Esophagus muscularis mucosa (tissue), 4 donors: Measurements from ENCODE around the gene EHF. TPM values are rescaled to one million over a fixed set of nuclear protein-coding genes. Genes with fewer than 3 reads are reported as not detected.

Experiments
- DNase-seq: peaks from one replicate; pipeline ENCODE4 v3.0.0-alpha.2; 2017; ENCODE audit errors: extremely low spot score
- H3K27ac ChIP-seq, 4 donors: fragments of 200-600 bp; sonication (generic); replicated peaks in 1 of 4; 1 replicate in 3 of 4; 2 replicates in 1 of 4; pipeline ENCODE4 v1.5.1; 2016 to 2019; ENCODE audit warnings: mild to moderate bottlenecking in 1 of 4
- H3K27me3 ChIP-seq, 4 donors: fragments of 200-600 bp; sonication (generic); one replicate each; pipeline versions ENCODE4 v1.5.1 to v1.6.0; 2016 to 2019
- H3K36me3 ChIP-seq, 4 donors: fragments of 200-600 bp; sonication (generic); one replicate each; pipeline ENCODE4 v1.5.1; 2016 to 2019
- H3K4me1 ChIP-seq, 4 donors: fragments of 200-600 bp; sonication (generic); one replicate each; pipeline ENCODE4 v1.5.1; 2016 to 2019
- H3K4me3 ChIP-seq, 4 donors: fragments of 200-600 bp; sonication (generic); 1 replicate in 2 of 4; 2 replicates in 2 of 4; pipeline ENCODE4 v1.5.1; 2016 to 2019; ENCODE audit warnings: mild to moderate bottlenecking in 4 of 4, moderate library complexity in 1 of 4
- H3K9me3 ChIP-seq, 4 donors: fragments of 200-600 bp; sonication (generic); 1 replicate in 3 of 4; 2 replicates in 1 of 4; pipeline ENCODE4 v1.5.1; 2016 to 2019
- CTCF ChIP-seq, 3 experiments: fragments of 200-600 bp in 2 of 3; fragments of 450-650 bp in 1 of 3; sonication (generic) in 2 of 3; IDR thresholded peaks; one replicate each; pipeline ENCODE4 v1.5.1; 2017 to 2019; ENCODE audit warnings: antibody characterized with exemption in 3 of 3, mild to moderate bottlenecking in 2 of 3, moderate library complexity in 1 of 3
- EP300 ChIP-seq: sonication (generic); formaldehyde crosslinking; IDR thresholded peaks from one replicate; pipeline ENCODE4 v1.6.1; 2017; ENCODE audit warnings: antibody characterized with exemption
- POLR2A ChIP-seq: fragments of 450-650 bp; IDR thresholded peaks from one replicate; pipeline ENCODE4 v1.6.1; 2017; ENCODE audit warnings: antibody characterized with exemption, moderate library complexity, mild to moderate bottlenecking, low read depth
- POLR2AphosphoS5 ChIP-seq, 2 donors: sonication (generic); formaldehyde crosslinking; IDR thresholded peaks; one replicate each; pipeline ENCODE4 v1.6.1; 2017; ENCODE audit warnings: antibody characterized with exemption in 2 of 2
- WGBS: methylation state at CpG from one replicate; pipeline ENCODE4 v1.1.5; 2018; 5-methylcytosine and 5-hydroxymethylcytosine counted together
- intact Hi-C: fragments of 100-400 bp; cut with DNase I; formaldehyde crosslinking; loops from one replicate; pipeline ENCODE4 v1.15.1; 2023
- total RNA-seq, 4 donors: library from RNA; depleted of rRNA; stranded (reverse); fragments of >200 nt; gene quantifications; one replicate each; pipeline versions ENCODE4 v1.1.0 to v1.2.1, GENCODE V29; 2016

EHF gene
- total RNA-seq, 4 donors from 2014 or later: 0.42 to 0.52 TPM; not detected in 2

GRCh38 chr11:34633990-34634693 lies 13.2 kb downstream of the EHF start:
- TF ChIP-seq POLR2AphosphoS5 (IDR thresholded peaks at IDR 0.05) (no peak), CTCF (IDR thresholded peaks at IDR 0.05) (no peak), EP300 (no peak), POLR2A (no peak)
- intact Hi-C loops: no loop called here
- WGBS: 59% methylated on average over 5 of the region's 5 CpGs
- no peak overlapping the region for H3K27ac ChIP-seq
- no peaks in the 10 kb centered on the region for H3K4me1 ChIP-seq
- H3K9me3 ChIP-seq: no peaks in the 10 kb centered on the region
- no peak for DNase-seq
- H3K4me3 ChIP-seq: no peak overlapping the region
- H3K27me3 ChIP-seq: peaks cover 0 to 3% (median 1%) of the 10 kb centered on the region in 4 donors
- H3K36me3 ChIP-seq: no peaks in the 10 kb centered on the region

DNA sequence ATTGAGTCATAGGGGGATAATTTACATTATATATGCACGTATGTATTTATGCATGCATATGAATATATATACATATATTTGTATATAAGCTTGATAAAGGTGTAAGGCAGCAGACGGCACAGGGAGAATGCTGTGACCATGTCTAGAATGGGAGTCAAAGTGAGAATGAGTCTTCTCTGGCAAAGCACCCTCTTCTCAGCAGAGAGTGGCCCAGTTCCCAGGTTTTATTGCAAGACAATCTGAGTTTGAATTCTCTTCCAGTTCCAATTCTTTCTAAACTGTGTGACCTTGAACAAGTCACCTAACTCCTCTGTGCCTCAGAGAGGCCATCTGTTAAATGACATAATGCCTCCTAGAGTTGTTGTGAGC lies 13.8 kb downstream of the EHF start:
- WGBS: 82% methylated on average over 2 of the region's 2 CpGs
- Histone ChIP-seq H3K27me3 (peaks cover 0 to 3% (median 1%) of the 10 kb centered on the region in 4 donors), H3K9me3 (no peaks in the 10 kb centered on the region), H3K36me3 (no peaks in the 10 kb centered on the region), H3K27ac (no peak overlapping the region), H3K4me1 (no peaks in the 10 kb centered on the region), H3K4me3 (no peak overlapping the region)
- TF ChIP-seq CTCF (IDR thresholded peaks at IDR 0.05): no peak
- no peak for TF ChIP-seq EP300
- no peak for TF ChIP-seq POLR2A
- TF ChIP-seq POLR2AphosphoS5 (IDR thresholded peaks at IDR 0.05): no peak
- no peak for DNase-seq
- intact Hi-C loops: no loop called here

GRCh38 chr11:34636127-34636526 lies 15.2 kb downstream of the EHF start:
- Histone ChIP-seq H3K36me3 (no peaks in the 10 kb centered on the region), H3K4me1 (no peaks in the 10 kb centered on the region), H3K9me3 (no peaks in the 10 kb centered on the region), H3K27ac (no peak overlapping the region), H3K4me3 (no peak overlapping the region), H3K27me3 (peaks cover 0 to 3% (median 1%) of the 10 kb centered on the region in 4 donors)
- TF ChIP-seq CTCF (IDR thresholded peaks at IDR 0.05) (no peak), POLR2AphosphoS5 (IDR thresholded peaks at IDR 0.05) (no peak), EP300 (no peak), POLR2A (no peak)
- DNase-seq: no peak
- 100% methylated on average over 1 of the region's 1 CpG for WGBS
- intact Hi-C loops: no loop called here

DNA sequence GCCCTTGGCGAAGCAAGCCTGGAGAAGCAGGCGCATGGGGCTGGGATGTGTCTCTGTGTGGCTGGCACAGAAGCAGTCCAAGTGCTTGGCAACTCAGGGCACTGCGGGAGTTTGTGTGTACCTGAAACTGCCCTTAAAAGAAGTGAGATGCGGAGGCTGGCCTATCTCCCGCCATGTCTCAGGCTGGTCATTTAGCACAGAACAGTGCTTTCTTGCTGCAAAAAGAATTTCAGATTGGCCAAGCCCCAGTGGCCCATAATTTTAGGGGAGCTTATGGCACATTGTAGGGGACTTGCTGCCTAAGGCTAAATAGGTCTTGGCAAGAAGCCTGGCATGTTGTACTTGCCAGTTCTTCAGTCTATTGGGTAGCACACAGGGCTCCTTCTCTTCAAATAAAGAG lies 16.4 kb downstream of the EHF start:
- no peaks in the 10 kb centered on the region for H3K4me1 ChIP-seq
- intact Hi-C loops: no loop called here
- H3K9me3 ChIP-seq: no peaks in the 10 kb centered on the region
- no peaks in the 10 kb centered on the region for H3K36me3 ChIP-seq
- WGBS: 93% methylated on average over 5 of the region's 5 CpGs
- no peak overlapping the region for H3K4me3 ChIP-seq
- H3K27me3 ChIP-seq: peaks cover 0 to 3% (median 0%) of the 10 kb centered on the region in 4 donors
- H3K27ac ChIP-seq: no peak overlapping the region
- no peak for TF ChIP-seq POLR2A
- TF ChIP-seq CTCF (IDR thresholded peaks at IDR 0.05): no peak
- DNase-seq: no peak

DNA sequence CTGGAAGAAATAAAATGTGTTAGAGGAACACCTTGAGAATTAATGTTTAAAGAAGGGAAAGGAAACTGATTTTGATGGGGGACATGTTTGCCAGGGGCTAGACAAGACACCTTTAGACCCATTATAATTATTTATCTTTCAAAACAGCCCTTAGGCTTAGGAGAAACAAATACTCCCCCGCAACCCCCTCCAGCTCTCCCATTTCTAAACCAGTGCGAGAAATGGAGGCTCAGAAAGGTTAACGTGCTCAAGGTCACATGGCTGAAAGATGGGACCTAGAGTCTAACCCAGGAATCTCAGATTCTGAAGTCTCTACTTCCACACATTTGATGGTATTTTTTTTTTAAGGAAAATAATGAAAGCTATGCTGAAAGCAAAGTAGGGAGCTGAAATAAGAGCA lies 18.0 kb downstream of the EHF start:
- no peak for DNase-seq
- WGBS: 78% methylated on average over 3 of the region's 3 CpGs
- no peaks in the 10 kb centered on the region for H3K36me3 ChIP-seq
- no peak for TF ChIP-seq EP300
- TF ChIP-seq CTCF (IDR thresholded peaks at IDR 0.05): no peak
- no peak for TF ChIP-seq POLR2A
- TF ChIP-seq POLR2AphosphoS5 (IDR thresholded peaks at IDR 0.05): no peak
- no peaks in the 10 kb centered on the region for H3K9me3 ChIP-seq
- no peak overlapping the region for H3K4me3 ChIP-seq
- intact Hi-C loops: no loop called here
- no peaks in the 10 kb centered on the region for H3K4me1 ChIP-seq
- H3K27ac ChIP-seq: no peak overlapping the region
- no peaks in the 10 kb centered on the region for H3K27me3 ChIP-seq
